Tibial nerve (tissue), 4 donors: Measurements from ENCODE around the gene TFAM. TPM values are rescaled to one million over a fixed set of nuclear protein-coding genes. Genes with fewer than 3 reads are reported as not detected.
A peak's percentile ranks its signal among the peaks of the same experiment; 100 is the strongest.
"Not testable (repeated sequence)": the region's sequence is repeated elsewhere in the genome, so short reads cannot be mapped to it uniquely, and the experiment has no call there.

Experiments used
- DNase-seq, 2 donors: peaks; one replicate each; pipeline ENCODE4 v3.0.0-alpha.2; 2019; ENCODE audit warnings: low spot score in 2 of 2
- H3K27ac ChIP-seq, 4 donors: fragments of 200-600 bp; sonication (generic) in 3 of 4; one replicate each; pipeline ENCODE4 v1.5.1; 2017 to 2019; ENCODE audit warnings: mild to moderate bottlenecking in 1 of 4
- H3K27me3 ChIP-seq, 2 donors: fragments of 200-600 bp; sonication (generic) in 1 of 2; one replicate each; pipeline versions ENCODE4 v1.5.1 to v1.6.0; 2017 to 2019
- H3K36me3 ChIP-seq, 3 donors: fragments of 200-600 bp; sonication (generic); one replicate each; pipeline ENCODE4 v1.5.1; 2018 to 2019
- H3K4me1 ChIP-seq, 4 donors: fragments of 200-600 bp; sonication (generic) in 3 of 4; one replicate each; pipeline ENCODE4 v1.5.1; 2017 to 2019
- H3K4me3 ChIP-seq, 4 donors: fragments of 200-600 bp; sonication (generic) in 3 of 4; one replicate each; pipeline ENCODE4 v1.5.1; 2017 to 2019; ENCODE audit warnings: mild to moderate bottlenecking in 1 of 4, moderate library complexity in 1 of 4
- H3K9me3 ChIP-seq, 4 donors: fragments of 200-600 bp; sonication (generic) in 3 of 4; one replicate each; pipeline ENCODE4 v1.5.1; 2017 to 2019
- CTCF ChIP-seq, 5 experiments: fragments of 200-600 bp in 3 of 5; fragments of 450-650 bp in 2 of 5; sonication (generic) in 3 of 5; IDR thresholded peaks; one replicate each; pipeline ENCODE4 v1.5.1; 2016 to 2019; ENCODE audit warnings: antibody characterized with exemption in 5 of 5, mild to moderate bottlenecking in 3 of 5, moderate library complexity in 2 of 5
- EP300 ChIP-seq, 2 donors: sonication (generic); formaldehyde crosslinking; IDR thresholded peaks; one replicate each; pipeline ENCODE4 v1.6.1; 2017; ENCODE audit warnings: antibody characterized with exemption in 2 of 2, mild to moderate bottlenecking in 1 of 2
- POLR2A ChIP-seq, 2 donors: fragments of 450-650 bp; IDR thresholded peaks; one replicate each; pipeline ENCODE4 v1.6.1; 2017; ENCODE audit warnings: antibody characterized with exemption in 2 of 2, mild to moderate bottlenecking in 2 of 2, moderate library complexity in 2 of 2
- WGBS, 2 donors: methylation state at CpG; one replicate each; pipeline ENCODE4 v1.1.5; 2018; 5-methylcytosine and 5-hydroxymethylcytosine counted together
- total RNA-seq, 4 donors: library from RNA; depleted of rRNA; stranded (reverse); fragments of >200 nt; gene quantifications; one replicate each; pipeline ENCODE4 v1.1.0, GENCODE V29; 2016

TFAM gene
- total RNA-seq, 4 donors from 2014 or later, result 9.6 to 35.6 (median 13.8) TPM

DNA sequence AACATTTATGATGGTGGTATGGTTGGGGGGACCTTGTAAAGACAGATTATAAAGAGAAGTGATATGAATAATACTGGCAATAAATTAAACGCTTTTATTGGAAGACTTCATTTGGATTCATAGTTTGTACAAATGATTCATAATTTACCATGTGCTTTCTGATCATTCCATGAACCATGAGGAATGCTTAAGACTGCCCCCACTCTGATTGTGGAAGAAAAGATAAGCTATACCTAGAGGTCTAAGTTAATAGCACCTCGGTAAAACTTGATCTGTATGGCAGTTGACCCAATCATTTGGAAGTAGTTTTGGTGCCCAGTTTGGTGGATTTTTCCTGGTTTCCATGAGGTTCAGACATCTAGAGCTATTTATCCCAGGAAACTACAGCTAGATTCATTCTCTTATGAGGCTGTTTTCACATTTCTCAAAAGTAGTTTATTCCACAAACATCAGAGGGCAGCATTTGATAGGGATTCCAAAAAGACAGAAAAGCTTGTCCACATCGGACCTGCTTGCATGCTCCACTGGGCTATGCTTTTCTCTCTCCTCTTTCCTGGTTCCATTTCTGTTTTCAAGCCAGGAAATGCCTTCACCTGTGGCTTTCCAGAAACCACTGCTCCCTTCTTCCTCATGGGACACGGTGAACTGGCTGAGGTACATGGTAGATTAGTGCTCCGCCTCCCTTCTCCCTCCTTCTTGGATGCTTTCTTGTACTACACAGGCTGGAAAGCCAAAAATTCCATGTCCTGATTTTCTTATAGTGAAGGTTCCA, 29.2 kb downstream of the TFAM start:
- 44 to 49% methylated on average over 5 of the region's 5 CpGs for WGBS, 2 donors
- TF ChIP-seq POLR2A (IDR thresholded peaks at IDR 0.05) (no peak), CTCF (IDR thresholded peaks at IDR 0.05) (peak in 4 of 5 experiments; percentile 19 to 64 (median 32)), EP300 (IDR thresholded peaks at IDR 0.05) (peak in 1 of 2 donors; percentile 18)
- DNase-seq, result peak in 1 of 2 donors; percentile 11
- Histone ChIP-seq H3K27me3 (no peaks in the 10 kb centered on the region), H3K9me3 (peaks cover 0 to 8% (median 0%) of the 10 kb centered on the region in 4 donors), H3K4me3 (no peak overlapping the region), H3K27ac (no peak overlapping the region), H3K4me1 (peaks cover 0 to 4% (median 0%) of the 10 kb centered on the region in 4 donors), H3K36me3 (no peaks in the 10 kb centered on the region)

- no peak for DNase-seq
- no peak for TF ChIP-seq CTCF (IDR thresholded peaks at IDR 0.05)
- TF ChIP-seq EP300 (IDR thresholded peaks at IDR 0.05), result no peak
- no peak for TF ChIP-seq POLR2A (IDR thresholded peaks at IDR 0.05)
- H3K9me3 ChIP-seq, result peaks cover 0 to 13% (median 0%) of the 10 kb centered on the region in 4 donors
These were observed 30.5 kb downstream of the TFAM start for GRCh38 chr10:58415757-58416156.

DNA sequence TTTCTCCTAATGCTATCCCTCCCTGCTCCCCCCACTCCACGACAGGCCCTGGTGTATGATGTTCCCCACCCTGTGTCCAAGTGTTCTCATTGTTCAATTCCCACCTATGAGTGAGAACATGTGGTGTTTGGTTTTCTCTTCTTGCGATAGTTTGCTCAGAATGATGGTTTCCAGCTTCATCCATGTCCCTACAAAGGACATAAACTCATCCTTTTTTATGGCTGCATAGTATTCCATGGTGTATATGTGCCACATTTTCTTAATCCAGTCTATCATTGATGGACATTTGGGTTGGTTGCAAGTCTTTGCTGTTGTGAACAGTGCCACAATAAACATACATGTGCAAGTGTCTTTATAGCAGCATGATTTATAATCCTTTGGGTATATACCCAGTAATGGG, 32.7 kb downstream of the TFAM start:
- not testable (repeated sequence) for DNase-seq, H3K4me1 ChIP-seq, H3K27ac ChIP-seq, H3K36me3 ChIP-seq, H3K27me3 ChIP-seq, H3K4me3 ChIP-seq
- peaks cover 0 to 23% (median 0%) of the 10 kb centered on the region in 4 donors for H3K9me3 ChIP-seq
- WGBS, 2 donors, result 92 to 94% methylated on average over 2 of the region's 2 CpGs

More at GRCh38 chr10:58415757-58416156, 30.5 kb downstream of the TFAM start:
- peaks cover 0 to 4% (median 0%) of the 10 kb centered on the region in 4 donors for H3K4me1 ChIP-seq
- H3K4me3 ChIP-seq, result no peak overlapping the region
- H3K36me3 ChIP-seq, result no peaks in the 10 kb centered on the region
- no peak overlapping the region for H3K27ac ChIP-seq
- no peaks in the 10 kb centered on the region for H3K27me3 ChIP-seq

- no peaks in the 10 kb centered on the region for H3K27me3 ChIP-seq
- no peak for TF ChIP-seq EP300 (IDR thresholded peaks at IDR 0.05)
- no peak for TF ChIP-seq CTCF (IDR thresholded peaks at IDR 0.05)
- TF ChIP-seq POLR2A (IDR thresholded peaks at IDR 0.05), result no peak
- no peaks in the 10 kb centered on the region for H3K4me1 ChIP-seq
- 88 to 97% methylated on average over 1 of the region's 1 CpG for WGBS, 2 donors
- H3K27ac ChIP-seq, result no peak overlapping the region
- no peak overlapping the region for H3K4me3 ChIP-seq
- peaks cover 0 to 43% (median 1%) of the 10 kb centered on the region in 4 donors for H3K9me3 ChIP-seq
- no peaks in the 10 kb centered on the region for H3K36me3 ChIP-seq
- DNase-seq, result no peak
These were observed 39.0 kb downstream of the TFAM start for GRCh38 chr10:58424176-58424575.

DNA sequence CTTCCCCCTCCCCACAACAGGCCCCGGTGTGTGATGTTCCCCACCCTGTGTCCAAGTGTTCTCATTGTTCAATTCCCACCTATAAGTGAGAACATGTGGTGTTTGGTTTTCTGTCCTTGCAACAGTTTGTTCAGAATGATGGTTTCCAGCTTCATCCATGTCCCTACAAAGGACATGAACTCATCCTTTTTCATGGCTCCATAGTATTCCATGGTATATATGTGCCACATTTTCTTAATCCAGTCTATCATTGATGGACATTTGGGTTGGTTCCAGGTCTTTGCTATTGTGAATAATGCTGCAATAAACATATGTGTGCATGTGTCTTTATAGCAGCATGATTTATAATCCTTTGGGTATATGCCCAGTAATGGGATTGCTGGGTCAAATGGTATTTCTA, 43.2 kb downstream of the TFAM start:
- H3K4me1 ChIP-seq, H3K36me3 ChIP-seq, DNase-seq, H3K4me3 ChIP-seq, H3K27ac ChIP-seq, H3K27me3 ChIP-seq: not testable (repeated sequence)
- peaks cover 0 to 20% (median under 1%) of the 10 kb centered on the region in 4 donors for H3K9me3 ChIP-seq
- WGBS, 2 donors, result 92 to 96% methylated on average over 1 of the region's 1 CpG

- peak in 1 of 2 donors; percentile 38 for TF ChIP-seq EP300 (IDR thresholded peaks at IDR 0.05)
- TF ChIP-seq POLR2A (IDR thresholded peaks at IDR 0.05), result no peak
- Histone ChIP-seq H3K9me3 (no peaks in the 10 kb centered on the region), H3K27ac (no peak overlapping the region), H3K4me3 (no peak overlapping the region), H3K4me1 (peaks cover 0 to 11% (median 4%) of the 10 kb centered on the region in 4 donors), H3K27me3 (no peaks in the 10 kb centered on the region), H3K36me3 (no peaks in the 10 kb centered on the region)
- WGBS, 2 donors, result 57 to 67% methylated on average over 2 of the region's 2 CpGs
- peak in 1 of 2 donors; percentile 48 for DNase-seq
These were observed 46.7 kb downstream of the TFAM start for GRCh38 chr10:58431903-58432302.
